HepG2 (cell line): ENCODE data around the gene RAP1GAP2. TPM values are rescaled to one million over a fixed set of nuclear protein-coding genes. Genes with fewer than 3 reads are reported as not detected.

Experiments
- ARID3A ChIP-seq: IDR thresholded peaks from 2 replicates; pipeline ENCODE4 v1.6.1; 2012; ENCODE audit warnings: low read depth, low read length, improper control_type of control experiment
- CHD4 ChIP-seq: fragments of 200-600 bp; sonication (generic); IDR thresholded peaks from 2 replicates; pipeline ENCODE4 v1.7.0; 2017; ENCODE audit warnings: mild to moderate bottlenecking, low read length, borderline replicate concordance
- DMAP1 ChIP-seq: IDR thresholded peaks from 2 replicates; pipeline ENCODE4 v1.6.1; 2016
- DMTF1 ChIP-seq: sonication (generic); formaldehyde crosslinking; IDR thresholded peaks from 2 replicates; pipeline ENCODE4 v1.4.0; 2020; ENCODE audit warnings: mild to moderate bottlenecking, missing genetic modification reagents
- KDM2A ChIP-seq: sonication (generic); formaldehyde crosslinking; IDR thresholded peaks from 2 replicates; pipeline ENCODE4 v1.4.0; 2020; ENCODE audit warnings: low read depth, missing genetic modification reagents, borderline replicate concordance
- NFE2L2 ChIP-seq: fragments of 150-350 bp; IDR thresholded peaks from 2 replicates; pipeline ENCODE4 v1.6.1; 2014; ENCODE audit warnings: low read length
- PAX8 ChIP-seq: sonication (generic); formaldehyde crosslinking; IDR thresholded peaks from 2 replicates; pipeline ENCODE4 v1.8.0; 2022; ENCODE audit warnings: mild to moderate bottlenecking, missing genetic modification reagents, borderline replicate concordance
- PHF21A ChIP-seq: sonication (generic); formaldehyde crosslinking; IDR thresholded peaks from 2 replicates; pipeline ENCODE4 v1.5.0; 2020; ENCODE audit warnings: mild to moderate bottlenecking, missing genetic modification reagents
- ZBTB34 ChIP-seq: sonication (generic); formaldehyde crosslinking; IDR thresholded peaks from 2 replicates; pipeline ENCODE4 v1.8.0; 2022; ENCODE audit warnings: mild to moderate bottlenecking, missing genetic modification reagents
- ZFP36L2 ChIP-seq: sonication (generic); formaldehyde crosslinking; IDR thresholded peaks from 2 replicates; pipeline ENCODE4 v1.4.0; 2020; ENCODE audit warnings: missing genetic modification reagents
- ZNF660 ChIP-seq: sonication (generic); formaldehyde crosslinking; IDR thresholded peaks from 2 replicates; pipeline ENCODE4 v1.5.1; 2020; ENCODE audit warnings: mild to moderate bottlenecking, low read depth, missing genetic modification reagents, borderline replicate concordance
- ZNF704 ChIP-seq: sonication (generic); formaldehyde crosslinking; IDR thresholded peaks from 2 replicates; pipeline ENCODE4 v1.8.1; 2023; ENCODE audit warnings: mild to moderate bottlenecking, inconsistent platforms, moderate library complexity, missing genetic modification reagents, borderline replicate concordance
- ZNF839 ChIP-seq: sonication (generic); formaldehyde crosslinking; IDR thresholded peaks from 2 replicates; pipeline ENCODE4 v1.4.0; 2020; ENCODE audit warnings: missing genetic modification reagents, mild to moderate bottlenecking, borderline replicate concordance
- ZZZ3 ChIP-seq: sonication (generic); formaldehyde crosslinking; IDR thresholded peaks from 2 replicates; pipeline ENCODE4 v1.4.0; 2020; ENCODE audit warnings: missing genetic modification reagents, mild to moderate bottlenecking, borderline replicate concordance
- polyA plus RNA-seq, 8 experiments: library from polyadenylated mRNA; depleted of rRNA in 3 of 8; stranded (reverse) in 7 of 8; unstranded in 1 of 8; fragments of >200 nt; fragmentation: Illumina TruSeq in 4 of 8; extraction: Trizol in 4 of 8; gene quantifications; 2 replicates each; pipeline versions ENCODE4 v1.2.1 to v1.2.3, GENCODE V29; 2011 to 2016; ENCODE audit warnings: low read depth in 4 of 8, missing spikeins in 1 of 8, mixed read lengths in 1 of 8; ENCODE audit not compliant: insufficient read depth in 1 of 8
- total RNA-seq, 5 experiments: library from RNA; depleted of rRNA; stranded (reverse); fragments of >200 nt; fragmentation: Illumina TruSeq; extraction: Trizol; gene quantifications; 2 replicates each; pipeline ENCODE4 v1.2.3, GENCODE V29; 2016; ENCODE audit warnings: low read depth in 1 of 5
- TF ChIP-seq, protein P1 (sequence below), 2 experiments: sonication (generic) in 1 of 2; formaldehyde crosslinking in 1 of 2; IDR thresholded peaks; 2 replicates each; pipeline versions ENCODE4 v1.5.1 to v1.6.1; 2011 to 2020; ENCODE audit warnings: borderline replicate concordance in 1 of 2, low read depth in 1 of 2, low read length in 1 of 2, mild to moderate bottlenecking in 1 of 2, missing genetic modification reagents in 1 of 2, moderate library complexity in 1 of 2
- TF ChIP-seq, protein P2 (sequence below): sonication (generic); formaldehyde crosslinking; IDR thresholded peaks from 2 replicates; pipeline ENCODE4 v1.4.0; 2020; ENCODE audit warnings: missing genetic modification reagents

RAP1GAP2 gene
- total and polyA plus RNA-seq, 2 of the 13 experiments (the other 11 are each of a cell fraction or from before 2014, with no cell fraction given), result 10.9 to 12.0 TPM

- TF ChIP-seq DMTF1 (CRISPR knock-in tag) (0 out of 2 replicates have a peak, but pooled peaks have one; percentile 69), PHF21A (no peak), CHD4 (peak; percentile 51; the same call in 1 of the 2 replicates), KDM2A (CRISPR knock-in tag) (peak; percentile 82; the same call in 1 of the 2 replicates), ZNF660 (CRISPR knock-in tag) (no peak), NFE2L2 (no peak), ZNF704 (CRISPR knock-in tag) (peak; percentile 66; the same call in 1 of the 2 replicates), ZBTB34 (CRISPR knock-in tag) (no peak), DMAP1 (peak; percentile 94), ZNF839 (CRISPR knock-in tag) (no peak), PAX8 (CRISPR knock-in tag) (peak; percentile 50; the same call in 1 of the 2 replicates), ZFP36L2 (no peak), ZZZ3 (peak; percentile 48; the same call in 1 of the 2 replicates), ARID3A (0 out of 2 replicates have a peak, but pooled peaks have one; percentile 21)
- TF ChIP-seq, protein P1, sequence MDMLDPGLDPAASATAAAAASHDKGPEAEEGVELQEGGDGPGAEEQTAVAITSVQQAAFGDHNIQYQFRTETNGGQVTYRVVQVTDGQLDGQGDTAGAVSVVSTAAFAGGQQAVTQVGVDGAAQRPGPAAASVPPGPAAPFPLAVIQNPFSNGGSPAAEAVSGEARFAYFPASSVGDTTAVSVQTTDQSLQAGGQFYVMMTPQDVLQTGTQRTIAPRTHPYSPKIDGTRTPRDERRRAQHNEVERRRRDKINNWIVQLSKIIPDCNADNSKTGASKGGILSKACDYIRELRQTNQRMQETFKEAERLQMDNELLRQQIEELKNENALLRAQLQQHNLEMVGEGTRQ (IDR thresholded peaks at IDR 0.05; ENCODE audit: low read depth, low read length), result no peak
- TF ChIP-seq, protein P1 (CRISPR knock-in tag; IDR thresholded peaks at IDR 0.05; ENCODE audit: borderline replicate concordance), result peak; percentile 66; the same call in 1 of the 2 replicates
- TF ChIP-seq, protein P2, sequence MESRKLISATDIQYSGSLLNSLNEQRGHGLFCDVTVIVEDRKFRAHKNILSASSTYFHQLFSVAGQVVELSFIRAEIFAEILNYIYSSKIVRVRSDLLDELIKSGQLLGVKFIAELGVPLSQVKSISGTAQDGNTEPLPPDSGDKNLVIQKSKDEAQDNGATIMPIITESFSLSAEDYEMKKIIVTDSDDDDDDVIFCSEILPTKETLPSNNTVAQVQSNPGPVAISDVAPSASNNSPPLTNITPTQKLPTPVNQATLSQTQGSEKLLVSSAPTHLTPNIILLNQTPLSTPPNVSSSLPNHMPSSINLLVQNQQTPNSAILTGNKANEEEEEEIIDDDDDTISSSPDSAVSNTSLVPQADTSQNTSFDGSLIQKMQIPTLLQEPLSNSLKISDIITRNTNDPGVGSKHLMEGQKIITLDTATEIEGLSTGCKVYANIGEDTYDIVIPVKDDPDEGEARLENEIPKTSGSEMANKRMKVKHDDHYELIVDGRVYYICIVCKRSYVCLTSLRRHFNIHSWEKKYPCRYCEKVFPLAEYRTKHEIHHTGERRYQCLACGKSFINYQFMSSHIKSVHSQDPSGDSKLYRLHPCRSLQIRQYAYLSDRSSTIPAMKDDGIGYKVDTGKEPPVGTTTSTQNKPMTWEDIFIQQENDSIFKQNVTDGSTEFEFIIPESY (CRISPR knock-in tag), result peak; percentile 63; the same call in 1 of the 2 replicates
Measured at GRCh38 chr17:2975469-2975958, 179.3 kb downstream of the RAP1GAP2 start (continued).
